Measurements from ENCODE around the gene GRM1.

GRM1 gene

DNA sequence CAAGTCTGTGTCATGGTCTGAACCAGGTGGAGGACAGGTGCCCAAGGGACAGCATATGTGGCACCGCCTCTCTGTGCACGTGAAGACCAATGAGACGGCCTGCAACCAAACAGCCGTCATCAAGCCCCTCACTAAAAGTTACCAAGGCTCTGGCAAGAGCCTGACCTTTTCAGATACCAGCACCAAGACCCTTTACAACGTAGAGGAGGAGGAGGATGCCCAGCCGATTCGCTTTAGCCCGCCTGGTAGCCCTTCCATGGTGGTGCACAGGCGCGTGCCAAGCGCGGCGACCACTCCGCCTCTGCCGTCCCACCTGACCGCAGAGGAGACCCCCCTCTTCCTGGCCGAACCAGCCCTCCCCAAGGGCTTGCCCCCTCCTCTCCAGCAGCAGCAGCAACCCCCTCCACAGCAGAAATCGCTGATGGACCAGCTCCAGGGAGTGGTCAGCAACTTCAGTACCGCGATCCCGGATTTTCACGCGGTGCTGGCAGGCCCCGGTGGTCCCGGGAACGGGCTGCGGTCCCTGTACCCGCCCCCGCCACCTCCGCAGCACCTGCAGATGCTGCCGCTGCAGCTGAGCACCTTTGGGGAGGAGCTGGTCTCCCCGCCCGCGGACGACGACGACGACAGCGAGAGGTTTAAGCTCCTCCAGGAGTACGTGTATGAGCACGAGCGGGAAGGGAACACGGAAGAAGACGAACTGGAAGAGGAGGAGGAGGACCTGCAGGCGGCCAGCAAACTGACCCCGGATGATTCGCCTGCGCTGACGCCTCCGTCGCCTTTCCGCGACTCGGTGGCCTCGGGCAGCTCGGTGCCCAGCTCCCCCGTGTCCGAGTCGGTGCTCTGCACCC is 405.2 kb downstream of the GRM1 start:
- peak overlapping the region; percentile 41 for H3K9ac ChIP-seq (ENCODE audit: low read length)
- H2BK5ac ChIP-seq (ENCODE audit: low read depth, low read length, poor library complexity), result no peak overlapping the region
- no peaks in the 10 kb centered on the region for H3K9me3 ChIP-seq (ENCODE audit: insufficient read depth, low read depth, low read length)
- no peak overlapping the region for H3K23ac ChIP-seq (ENCODE audit: low read length)
- no peak overlapping the region for H3K4ac ChIP-seq (ENCODE audit: low read depth, low read length)
- no CpG with 5 or more reads among the region's 59 CpGs for whole genome bisulfite sequencing (ENCODE audit: extremely low coverage, insufficient coverage, insufficient read length)
- peak overlapping the region; percentile 24 for H2AFZ ChIP-seq (ENCODE audit: insufficient read depth, low read length, poor library complexity)
- no peak overlapping the region for H4K91ac ChIP-seq (ENCODE audit: low read depth, low read length)
- H3K18ac ChIP-seq (ENCODE audit: low read length), result no peak overlapping the region
- no peaks in the 10 kb centered on the region for H3K36me3 ChIP-seq (ENCODE audit: control insufficient read depth in 1 of 2, insufficient read depth in 2 of 2, low read length in 2 of 2)
- H3K79me2 ChIP-seq (ENCODE audit: control insufficient read depth, insufficient read depth, low read length, poor library complexity), result no peaks in the 10 kb centered on the region
- H2BK120ac ChIP-seq (ENCODE audit: insufficient read depth, low read length, poor library complexity), result no peak overlapping the region
- peaks cover 4 to 8% of the 10 kb centered on the region in 2 experiments for H3K4me1 ChIP-seq (ENCODE audit: control insufficient read depth in 1 of 2, insufficient read depth in 2 of 2, low read length in 2 of 2)
- H3K4me2 ChIP-seq (ENCODE audit: low read length), result peak overlapping the region; percentile 89
- H3K27me3 ChIP-seq (ENCODE audit: insufficient read depth, low read length), result peaks cover 8% of the 10 kb centered on the region
- H3K27ac ChIP-seq (ENCODE audit: low read depth, low read length), result no peak overlapping the region
- peak in 1 of 2 donors; percentile 19 for DNase-seq
- peak overlapping the region; percentile 13 for H4K8ac ChIP-seq (ENCODE audit: low read depth, low read length)
- H3K14ac ChIP-seq (ENCODE audit: low read length), result no peak overlapping the region
- peak overlapping the region; percentile 64 for H3K4me3 ChIP-seq (ENCODE audit: low read depth, low read length)
- no peak overlapping the region for H2BK12ac ChIP-seq (ENCODE audit: low read length)
- no peaks in the 10 kb centered on the region for H3K79me1 ChIP-seq (ENCODE audit: low read length)
- peak overlapping the region; percentile 11 for H4K12ac ChIP-seq (ENCODE audit: low read depth, low read length)
- no peak overlapping the region for H2AK5ac ChIP-seq (ENCODE audit: low read length)

DNA sequence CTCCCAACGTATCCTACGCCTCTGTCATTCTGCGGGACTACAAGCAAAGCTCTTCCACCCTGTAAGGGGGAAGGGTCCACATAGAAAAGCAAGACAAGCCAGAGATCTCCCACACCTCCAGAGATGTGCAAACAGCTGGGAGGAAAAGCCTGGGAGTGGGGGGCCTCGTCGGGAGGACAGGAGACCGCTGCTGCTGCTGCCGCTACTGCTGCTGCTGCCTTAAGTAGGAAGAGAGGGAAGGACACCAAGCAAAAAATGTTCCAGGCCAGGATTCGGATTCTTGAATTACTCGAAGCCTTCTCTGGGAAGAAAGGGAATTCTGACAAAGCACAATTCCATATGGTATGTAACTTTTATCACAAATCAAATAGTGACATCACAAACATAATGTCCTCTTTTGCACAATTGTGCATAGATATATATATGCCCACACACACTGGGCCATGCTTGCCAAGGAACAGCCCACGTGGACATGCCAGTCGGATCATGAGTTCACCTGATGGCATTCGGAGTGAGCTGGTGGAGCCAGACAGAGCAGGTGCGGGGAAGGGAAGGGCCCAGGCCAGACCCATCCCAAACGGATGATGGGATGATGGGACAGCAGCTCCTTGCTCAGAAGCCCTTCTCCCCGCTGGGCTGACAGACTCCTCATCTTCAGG is 406.0 kb downstream of the GRM1 start:
- Histone ChIP-seq H3K79me2 (ENCODE audit: control insufficient read depth, insufficient read depth, low read length, poor library complexity) (no peaks in the 10 kb centered on the region), H4K12ac (ENCODE audit: low read depth, low read length) (no peak overlapping the region), H4K8ac (ENCODE audit: low read depth, low read length) (peak overlapping the region; percentile 13), H3K23ac (ENCODE audit: low read length) (no peak overlapping the region), H2BK5ac (ENCODE audit: low read depth, low read length, poor library complexity) (no peak overlapping the region), H3K27me3 (ENCODE audit: insufficient read depth, low read length) (peaks cover 8% of the 10 kb centered on the region), H3K9me3 (ENCODE audit: insufficient read depth, low read depth, low read length) (no peaks in the 10 kb centered on the region), H2AK5ac (ENCODE audit: low read length) (no peak overlapping the region), H2AFZ (ENCODE audit: insufficient read depth, low read length, poor library complexity) (peak overlapping the region; percentile 24), H3K27ac (ENCODE audit: low read depth, low read length) (no peak overlapping the region), H3K79me1 (ENCODE audit: low read length) (no peaks in the 10 kb centered on the region), H3K18ac (ENCODE audit: low read length) (no peak overlapping the region), H3K9ac (ENCODE audit: low read length) (no peak overlapping the region), H3K4me1 (ENCODE audit: control insufficient read depth in 1 of 2, insufficient read depth in 2 of 2, low read length in 2 of 2) (peaks cover 4 to 8% of the 10 kb centered on the region in 2 experiments), H4K91ac (ENCODE audit: low read depth, low read length) (no peak overlapping the region), H3K14ac (ENCODE audit: low read length) (no peak overlapping the region), H2BK120ac (ENCODE audit: insufficient read depth, low read length, poor library complexity) (no peak overlapping the region), H3K4ac (ENCODE audit: low read depth, low read length) (no peak overlapping the region), H2BK12ac (ENCODE audit: low read length) (no peak overlapping the region), H3K36me3 (ENCODE audit: control insufficient read depth in 1 of 2, insufficient read depth in 2 of 2, low read length in 2 of 2) (no peaks in the 10 kb centered on the region), H3K4me2 (ENCODE audit: low read length) (peak overlapping the region; percentile 89), H3K4me3 (ENCODE audit: low read depth, low read length) (peak overlapping the region; percentile 64)
- DNase-seq, result no peak
- WGBS (ENCODE audit: extremely low coverage, insufficient coverage, insufficient read length), result no CpG with 5 or more reads among the region's 15 CpGs

DNA sequence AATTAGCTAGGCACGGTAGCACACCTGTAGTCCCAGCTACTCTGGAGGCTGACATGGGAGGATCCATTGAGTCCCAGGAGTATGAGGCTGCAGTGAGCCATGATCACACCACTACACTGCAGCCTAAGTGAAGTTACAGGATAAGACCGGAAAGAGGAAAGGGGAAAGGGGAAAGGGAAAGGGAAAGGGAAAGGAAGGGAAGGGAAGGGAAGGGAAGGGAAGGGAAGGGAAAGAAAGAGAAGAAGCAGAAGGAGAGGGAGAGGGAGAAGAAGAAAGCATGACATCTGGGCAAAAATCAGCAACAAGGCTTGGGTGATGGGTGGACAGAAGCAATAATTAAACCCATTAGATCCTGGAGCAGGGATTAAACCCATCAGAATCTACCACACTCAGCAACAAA is 413.0 kb downstream of the GRM1 start:
- Histone ChIP-seq H3K9ac (ENCODE audit: low read length) (peak overlapping the region; percentile 38), H4K91ac (ENCODE audit: low read depth, low read length) (no peak overlapping the region), H3K4me3 (ENCODE audit: low read depth, low read length) (no peak overlapping the region), H3K4me2 (ENCODE audit: low read length) (no peak overlapping the region), H2AFZ (ENCODE audit: insufficient read depth, low read length, poor library complexity) (no peak overlapping the region), H2BK12ac (ENCODE audit: low read length) (no peak overlapping the region), H3K79me1 (ENCODE audit: low read length) (no peaks in the 10 kb centered on the region), H2AK5ac (ENCODE audit: low read length) (no peak overlapping the region), H3K18ac (ENCODE audit: low read length) (no peak overlapping the region), H3K27me3 (ENCODE audit: insufficient read depth, low read length) (no peaks in the 10 kb centered on the region), H2BK120ac (ENCODE audit: insufficient read depth, low read length, poor library complexity) (no peak overlapping the region), H3K23ac (ENCODE audit: low read length) (no peak overlapping the region), H3K27ac (ENCODE audit: low read depth, low read length) (no peak overlapping the region), H3K14ac (ENCODE audit: low read length) (no peak overlapping the region), H4K8ac (ENCODE audit: low read depth, low read length) (no peak overlapping the region), H3K4me1 (ENCODE audit: control insufficient read depth in 1 of 2, insufficient read depth in 2 of 2, low read length in 2 of 2) (no peaks in the 10 kb centered on the region), H2BK5ac (ENCODE audit: low read depth, low read length, poor library complexity) (no peak overlapping the region), H4K12ac (ENCODE audit: low read depth, low read length) (no peak overlapping the region), H3K4ac (ENCODE audit: low read depth, low read length) (no peak overlapping the region), H3K9me3 (ENCODE audit: insufficient read depth, low read depth, low read length) (no peaks in the 10 kb centered on the region), H3K36me3 (ENCODE audit: control insufficient read depth in 1 of 2, insufficient read depth in 2 of 2, low read length in 2 of 2) (no peaks in the 10 kb centered on the region), H3K79me2 (ENCODE audit: control insufficient read depth, insufficient read depth, low read length, poor library complexity) (no peaks in the 10 kb centered on the region)
- DNase-seq, result no peak
- no CpG with 5 or more reads among the region's 2 CpGs for WGBS (ENCODE audit: extremely low coverage, insufficient coverage, insufficient read length)

DNA sequence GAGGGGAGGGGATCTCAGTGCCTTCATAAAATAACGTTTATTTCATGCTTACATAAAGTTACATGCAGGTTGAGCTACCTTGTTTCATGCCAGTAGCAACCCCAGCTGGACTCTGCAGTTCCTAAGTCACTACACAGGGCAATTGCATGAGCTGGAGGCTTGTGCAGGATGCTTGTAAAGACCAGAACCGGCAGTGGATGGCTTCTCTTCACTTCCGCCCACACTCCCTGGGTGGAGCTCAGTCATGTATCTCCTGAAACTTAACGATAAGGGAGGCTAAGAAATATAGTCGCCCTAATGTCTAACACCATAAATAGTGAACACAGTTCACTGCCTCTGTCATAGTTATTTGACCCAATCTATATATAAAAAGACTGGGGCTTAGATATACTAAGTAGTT is 415.3 kb downstream of the GRM1 start:
- no peak overlapping the region for H4K91ac ChIP-seq (ENCODE audit: low read depth, low read length)
- H4K12ac ChIP-seq (ENCODE audit: low read depth, low read length), result no peak overlapping the region
- H2AK5ac ChIP-seq (ENCODE audit: low read length), result no peak overlapping the region
- H3K79me1 ChIP-seq (ENCODE audit: low read length), result no peaks in the 10 kb centered on the region
- H3K4me2 ChIP-seq (ENCODE audit: low read length), result no peak overlapping the region
- no peak for DNase-seq
- peak overlapping the region; percentile 61 for H3K23ac ChIP-seq (ENCODE audit: low read length)
- no peak overlapping the region for H3K4me3 ChIP-seq (ENCODE audit: low read depth, low read length)
- H2AFZ ChIP-seq (ENCODE audit: insufficient read depth, low read length, poor library complexity), result no peak overlapping the region
- H3K4me1 ChIP-seq (ENCODE audit: control insufficient read depth in 1 of 2, insufficient read depth in 2 of 2, low read length in 2 of 2), result no peaks in the 10 kb centered on the region
- no peak overlapping the region for H3K9ac ChIP-seq (ENCODE audit: low read length)
- H3K4ac ChIP-seq (ENCODE audit: low read depth, low read length), result no peak overlapping the region
- H3K14ac ChIP-seq (ENCODE audit: low read length), result no peak overlapping the region
- no peak overlapping the region for H2BK5ac ChIP-seq (ENCODE audit: low read depth, low read length, poor library complexity)
- H2BK12ac ChIP-seq (ENCODE audit: low read length), result no peak overlapping the region
- no peaks in the 10 kb centered on the region for H3K27me3 ChIP-seq (ENCODE audit: insufficient read depth, low read length)
- H2BK120ac ChIP-seq (ENCODE audit: insufficient read depth, low read length, poor library complexity), result no peak overlapping the region
- H3K27ac ChIP-seq (ENCODE audit: low read depth, low read length), result no peak overlapping the region
- H3K9me3 ChIP-seq (ENCODE audit: insufficient read depth, low read depth, low read length), result no peaks in the 10 kb centered on the region
- H4K8ac ChIP-seq (ENCODE audit: low read depth, low read length), result no peak overlapping the region
- H3K18ac ChIP-seq (ENCODE audit: low read length), result no peak overlapping the region
- H3K79me2 ChIP-seq (ENCODE audit: control insufficient read depth, insufficient read depth, low read length, poor library complexity), result no peaks in the 10 kb centered on the region
- no peaks in the 10 kb centered on the region for H3K36me3 ChIP-seq (ENCODE audit: control insufficient read depth in 1 of 2, insufficient read depth in 2 of 2, low read length in 2 of 2)
- no CpG with 5 or more reads among the region's 5 CpGs for WGBS (ENCODE audit: extremely low coverage, insufficient coverage, insufficient read length)
